GM19238 (cell line): ENCODE data around the gene MYBPC2.

ENCODE experiments used
- DNase-seq: peaks from one replicate; pipeline ENCODE4 v3.0.0; 2011; ENCODE audit warnings: low spot score; ENCODE audit not compliant: insufficient read length

Gene MYBPC2

GRCh38 chr19:50479761-50480251, 47.1 kb downstream of the MYBPC2 start:
- no peak for DNase-seq

GRCh38 chr19:50480281-50481111, 47.8 kb downstream of the MYBPC2 start:
- DNase-seq, result no peak

- DNase-seq, result no peak
These were observed 48.9 kb downstream of the MYBPC2 start for GRCh38 chr19:50481351-50482149.

- DNase-seq, result no peak
These were observed 49.7 kb downstream of the MYBPC2 start for GRCh38 chr19:50482271-50482855.

GRCh38 chr19:50482916-50483315, 50.2 kb downstream of the MYBPC2 start:
- no peak for DNase-seq

- DNase-seq, result no peak
These were observed 52.7 kb downstream of the MYBPC2 start for GRCh38 chr19:50485284-50485955.

GRCh38 chr19:50486823-50487515, 54.3 kb downstream of the MYBPC2 start:
- DNase-seq, result no peak

- DNase-seq, result no peak
These were observed 55.9 kb downstream of the MYBPC2 start for GRCh38 chr19:50488389-50489194.

GRCh38 chr19:50489461-50490011, 56.8 kb downstream of the MYBPC2 start:
- no peak for DNase-seq

- DNase-seq, result no peak
These were observed 57.7 kb downstream of the MYBPC2 start for GRCh38 chr19:50490411-50490811.

- DNase-seq, result no peak
These were observed 58.3 kb downstream of the MYBPC2 start for GRCh38 chr19:50490991-50491472.

GRCh38 chr19:50492303-50493052, 59.8 kb downstream of the MYBPC2 start:
- no peak for DNase-seq

- DNase-seq, result no peak
These were observed 60.5 kb downstream of the MYBPC2 start for GRCh38 chr19:50493171-50493570.

- DNase-seq, result no peak
These were observed 61.7 kb downstream of the MYBPC2 start for GRCh38 chr19:50494186-50495019.

- no peak for DNase-seq
These were observed 62.4 kb downstream of the MYBPC2 start for GRCh38 chr19:50495020-50495531.

GRCh38 chr19:50496189-50497021, 63.7 kb downstream of the MYBPC2 start:
- DNase-seq, result no peak

GRCh38 chr19:50497022-50497405, 64.3 kb downstream of the MYBPC2 start:
- DNase-seq, result no peak
